Kidney epithelial cell (primary cell): Measurements from ENCODE around the gene MKNK2. TPM values are rescaled to one million over a fixed set of nuclear protein-coding genes. Genes with fewer than 3 reads are reported as not detected.
"Not testable (repeated sequence)": the region's sequence is repeated elsewhere in the genome, so short reads cannot be mapped to it uniquely, and the experiment has no call there.

Experiments used
- DNase-seq: peaks from one replicate; pipeline ENCODE4 v3.0.0-alpha.2; 2010; ENCODE audit warnings: low read depth
- H3K27me3 ChIP-seq: 2 replicates; pipeline ENCODE4 v1.6.0; 2011; ENCODE audit warnings: low read length; ENCODE audit not compliant: control insufficient read depth, insufficient read depth
- H3K36me3 ChIP-seq: 2 replicates; pipeline ENCODE4 v1.5.1; 2011; ENCODE audit warnings: low read length; ENCODE audit not compliant: control insufficient read depth, insufficient read depth
- H3K4me3 ChIP-seq: 2 replicates; pipeline ENCODE4 v1.5.1; 2011; ENCODE audit warnings: low read depth, mild to moderate bottlenecking, control low read depth, low read length
- total RNA-seq: library from RNA; depleted of rRNA; stranded (reverse); fragments of >200 nt; gene quantifications from 2 replicates; pipeline ENCODE4 v1.2.3, GENCODE V29; 2015
- TF ChIP-seq, protein P1 (sequence below): IDR thresholded peaks from 2 replicates; pipeline ENCODE4 v1.5.1; 2011; ENCODE audit warnings: mild to moderate bottlenecking, moderate library complexity, low read length, control low read depth, inconsistent platforms; ENCODE audit not compliant: insufficient read depth, poor library complexity, severe bottlenecking

The MKNK2 gene
- total RNA-seq, 1 donor from 2014 or later, result 253 TPM

DNA sequence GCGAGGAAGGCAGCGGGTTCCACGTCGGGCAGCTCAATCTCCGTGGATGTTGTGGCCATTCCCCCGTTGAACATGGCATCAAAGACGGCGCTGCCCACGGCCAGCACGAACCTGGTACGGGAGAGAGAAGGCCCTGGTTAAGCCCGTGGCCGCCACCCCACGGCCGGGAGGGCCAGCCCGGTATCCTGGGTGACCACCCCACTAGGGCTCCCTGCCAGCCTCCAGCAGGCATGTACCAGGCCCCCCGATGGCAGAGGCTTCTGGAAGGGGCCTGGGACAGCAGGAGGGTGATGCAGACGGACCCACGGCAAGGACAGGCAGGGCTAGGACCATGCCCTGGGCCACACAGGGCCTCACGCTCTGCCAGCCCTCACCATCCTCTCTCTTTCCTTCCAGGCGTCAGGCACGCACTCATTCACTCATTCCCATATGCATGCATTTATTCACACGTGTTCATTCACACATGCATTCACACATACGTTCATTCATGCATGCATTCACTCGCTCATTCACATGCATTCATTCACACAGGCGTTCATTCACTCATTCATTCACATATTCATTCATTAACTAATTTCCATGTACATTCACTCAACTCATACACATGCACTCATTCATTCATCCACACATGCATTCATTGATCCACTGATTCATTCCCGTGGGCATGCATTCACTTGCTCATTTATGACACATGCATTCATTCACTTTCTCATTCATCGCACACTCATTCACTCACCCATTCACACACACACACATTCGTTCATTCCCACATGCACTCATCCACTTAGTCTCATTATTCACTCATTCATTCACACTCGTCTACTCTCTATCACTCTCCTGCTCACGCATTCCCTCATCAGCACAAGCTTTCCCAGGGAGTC, 53.5 kb downstream of the MKNK2 start:
- H3K4me3 ChIP-seq, result no peak overlapping the region
- H3K36me3 ChIP-seq, result no peaks in the 10 kb centered on the region
- H3K27me3 ChIP-seq, result no peaks in the 10 kb centered on the region
- TF ChIP-seq, protein P1, sequence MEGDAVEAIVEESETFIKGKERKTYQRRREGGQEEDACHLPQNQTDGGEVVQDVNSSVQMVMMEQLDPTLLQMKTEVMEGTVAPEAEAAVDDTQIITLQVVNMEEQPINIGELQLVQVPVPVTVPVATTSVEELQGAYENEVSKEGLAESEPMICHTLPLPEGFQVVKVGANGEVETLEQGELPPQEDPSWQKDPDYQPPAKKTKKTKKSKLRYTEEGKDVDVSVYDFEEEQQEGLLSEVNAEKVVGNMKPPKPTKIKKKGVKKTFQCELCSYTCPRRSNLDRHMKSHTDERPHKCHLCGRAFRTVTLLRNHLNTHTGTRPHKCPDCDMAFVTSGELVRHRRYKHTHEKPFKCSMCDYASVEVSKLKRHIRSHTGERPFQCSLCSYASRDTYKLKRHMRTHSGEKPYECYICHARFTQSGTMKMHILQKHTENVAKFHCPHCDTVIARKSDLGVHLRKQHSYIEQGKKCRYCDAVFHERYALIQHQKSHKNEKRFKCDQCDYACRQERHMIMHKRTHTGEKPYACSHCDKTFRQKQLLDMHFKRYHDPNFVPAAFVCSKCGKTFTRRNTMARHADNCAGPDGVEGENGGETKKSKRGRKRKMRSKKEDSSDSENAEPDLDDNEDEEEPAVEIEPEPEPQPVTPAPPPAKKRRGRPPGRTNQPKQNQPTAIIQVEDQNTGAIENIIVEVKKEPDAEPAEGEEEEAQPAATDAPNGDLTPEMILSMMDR, result no peak
- DNase-seq, result no peak

DNA sequence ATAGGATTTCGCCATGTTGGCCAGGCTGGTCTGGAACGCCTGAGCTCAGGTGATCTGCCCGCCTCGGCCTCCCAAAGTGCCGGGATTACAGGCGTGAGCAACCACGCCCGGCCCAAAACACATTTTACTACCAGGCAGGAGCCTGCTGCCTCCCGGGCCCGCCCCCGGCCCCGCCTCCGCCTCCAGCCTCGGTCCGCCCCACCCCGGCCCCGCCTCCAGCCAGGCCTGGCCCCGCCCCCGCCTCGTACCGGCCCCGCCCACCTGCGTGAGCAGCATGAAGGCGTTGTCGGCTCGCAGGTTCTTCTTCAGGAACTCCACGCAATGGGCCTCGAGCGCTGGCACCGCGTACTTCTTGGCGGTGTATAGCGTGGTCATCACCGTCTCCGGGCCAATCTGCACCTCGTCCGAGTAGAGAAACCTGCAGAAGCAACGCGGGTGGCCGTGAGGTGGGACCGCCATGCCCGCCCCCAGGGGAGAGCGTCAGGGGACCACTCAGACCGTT, 58.2 kb downstream of the MKNK2 start:
- Histone ChIP-seq H3K27me3 (no peaks in the 10 kb centered on the region), H3K36me3 (peaks cover 2% of the 10 kb centered on the region), H3K4me3 (no peak overlapping the region)
- DNase-seq, result no peak
- TF ChIP-seq, protein P1, result no peak

- DNase-seq, result no peak
- peaks cover 4% of the 10 kb centered on the region for H3K36me3 ChIP-seq
- no peaks in the 10 kb centered on the region for H3K27me3 ChIP-seq
- TF ChIP-seq, protein P1, result no peak
- H3K4me3 ChIP-seq, result no peak overlapping the region
Measured at GRCh38 chr19:1991018-1991913, 59.8 kb downstream of the MKNK2 start.

DNA sequence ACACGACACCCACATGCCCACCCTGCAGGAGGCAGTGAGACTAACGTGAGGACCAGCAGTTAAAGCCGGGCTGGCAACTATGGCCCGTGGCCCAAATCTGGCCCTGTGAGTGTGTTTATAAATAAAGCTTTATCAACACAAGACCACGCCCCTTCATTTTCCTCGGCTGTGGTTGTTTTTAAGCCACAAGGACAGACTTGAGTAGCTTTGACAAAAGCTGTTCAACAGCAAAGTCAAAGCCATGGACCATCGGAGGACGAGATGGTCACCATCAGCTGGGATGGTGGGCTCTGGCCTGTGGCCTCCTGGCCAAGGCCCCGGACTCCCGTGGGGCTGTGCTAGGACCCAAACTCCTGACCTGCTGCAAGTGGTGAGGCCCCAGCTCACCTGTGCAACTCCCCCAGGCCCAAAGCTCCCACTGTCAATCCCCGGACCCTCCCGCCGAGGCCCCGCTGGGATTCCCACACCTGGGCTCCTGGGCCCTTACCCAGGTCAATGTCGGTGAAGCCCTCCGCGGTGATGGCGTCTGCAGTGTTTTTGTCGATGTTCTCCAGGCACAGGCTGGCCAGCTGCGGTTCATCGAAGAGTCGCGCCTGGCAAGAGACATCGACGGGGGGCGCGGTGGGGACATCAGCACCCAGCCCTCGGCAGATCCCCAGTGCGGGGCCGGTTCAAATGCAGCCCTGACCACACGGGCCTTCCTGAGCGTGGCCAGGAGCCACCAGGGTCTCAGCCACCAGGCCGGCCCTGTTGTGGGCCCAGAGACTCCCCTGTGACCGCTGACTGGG, 60.6 kb downstream of the MKNK2 start:
- TF ChIP-seq, protein P1, result no peak
- H3K27me3 ChIP-seq, result no peaks in the 10 kb centered on the region
- no peak overlapping the region for H3K4me3 ChIP-seq
- peaks cover 4% of the 10 kb centered on the region for H3K36me3 ChIP-seq
- DNase-seq, result no peak

DNA sequence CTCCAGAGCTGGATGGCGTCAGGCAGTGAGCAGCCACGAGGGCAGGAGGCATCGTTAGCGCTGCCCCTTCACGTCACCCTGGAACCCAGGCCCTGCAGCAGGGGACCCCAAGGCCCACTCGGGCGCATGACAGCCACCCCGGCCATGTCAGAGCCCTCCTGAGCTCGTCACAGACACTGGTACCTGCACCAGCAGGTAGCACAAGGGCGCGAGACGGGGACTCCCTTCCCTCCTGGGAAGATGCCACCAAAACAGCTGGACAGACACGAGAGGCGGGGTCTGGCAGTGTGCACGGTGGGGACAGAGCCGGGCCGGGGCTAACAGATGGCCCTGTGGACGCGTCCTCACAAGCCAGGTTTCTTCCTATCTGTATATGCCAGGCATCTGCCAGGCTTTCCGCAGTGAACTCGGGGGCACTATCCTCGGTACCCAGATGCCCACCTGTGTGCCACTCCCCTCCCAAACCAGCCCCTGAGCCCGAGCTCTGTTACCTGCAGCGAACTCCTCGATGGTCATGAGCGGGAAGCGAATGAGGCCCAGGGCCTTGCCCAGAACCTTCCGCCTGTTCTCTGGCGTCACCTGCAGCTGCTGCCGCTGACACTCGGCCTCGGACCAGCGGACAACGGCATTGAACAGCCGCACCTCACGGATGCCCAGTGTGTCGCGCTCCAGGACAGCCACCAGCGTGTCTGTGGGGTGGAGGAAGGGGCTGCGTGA, 61.4 kb downstream of the MKNK2 start:
- TF ChIP-seq, protein P1, result no peak
- Histone ChIP-seq H3K36me3 (peaks cover 4% of the 10 kb centered on the region), H3K4me3 (no peak overlapping the region), H3K27me3 (no peaks in the 10 kb centered on the region)
- no peak for DNase-seq

GRCh38 chr19:1988464-1988863, 62.6 kb downstream of the MKNK2 start:
- not testable (repeated sequence) for H3K4me3 ChIP-seq, H3K36me3 ChIP-seq, H3K27me3 ChIP-seq, DNase-seq
